Left lung (tissue), 10 donors: ENCODE data around the gene SLC22A7. TPM values are rescaled to one million over a fixed set of nuclear protein-coding genes. Genes with fewer than 3 reads are reported as not detected.
"Not testable (repeated sequence)": the region's sequence is repeated elsewhere in the genome, so short reads cannot be mapped to it uniquely, and the experiment has no call there.

Experiments used
- ATAC-seq: fragments of 200-7000 bp; cut with Tn5 transposase; one replicate; pipeline ENCODE4 v1.9.1; 2020; ENCODE audit warnings: moderate library complexity
- DNase-seq, 4 donors: peaks; one replicate each; pipeline ENCODE4 v3.0.0-alpha.2; 2013 to 2020
- H3K27ac ChIP-seq, 2 donors: fragments of 200-600 bp; sonication (generic) in 1 of 2; one replicate each; pipeline versions ENCODE4 v1.5.0 to v1.8.0; 2020 to 2021
- H3K27me3 ChIP-seq, 2 donors: fragments of 200-600 bp; sonication (generic) in 1 of 2; one replicate each; pipeline versions ENCODE4 v1.5.0 to v1.8.0; 2020 to 2021
- H3K36me3 ChIP-seq, 2 donors: fragments of 200-600 bp; sonication (generic) in 1 of 2; one replicate each; pipeline versions ENCODE4 v1.5.0 to v1.8.0; 2020 to 2021
- H3K4me1 ChIP-seq, 2 donors: fragments of 200-600 bp; one replicate each; pipeline ENCODE4 v1.8.0; 2021
- H3K4me3 ChIP-seq, 2 donors: fragments of 200-600 bp; sonication (generic) in 1 of 2; one replicate each; pipeline versions ENCODE4 v1.5.0 to v1.8.0; 2020 to 2021; ENCODE audit warnings: mild to moderate bottlenecking in 1 of 2
- H3K9me3 ChIP-seq, 2 donors: fragments of 200-600 bp; sonication (generic) in 1 of 2; one replicate each; pipeline versions ENCODE4 v1.5.0 to v1.8.0; 2020 to 2021
- intact Hi-C, 2 donors: fragments of 100-400 bp; cut with DNase I; formaldehyde crosslinking; loops; one replicate each; pipeline versions ENCODE4 v1.11.2 to v1.14.2; 2022
- polyA plus RNA-seq, 6 donors: library from polyadenylated mRNA; unstranded; fragments of 120-200 nt; gene quantifications; one replicate each; pipeline ENCODE4 v1.2.1, GENCODE V29; 2013; ENCODE audit not compliant: insufficient read length in 6 of 6
- total RNA-seq, 2 donors: library from RNA; stranded (reverse); fragmentation: NEBNext Ultra II Directional; extraction: Animal tissue kit (Norgen Biotek cat#: 25700); gene quantifications; one replicate each; pipeline ENCODE4 v1.2.1, GENCODE V29; 2021
- TF ChIP-seq, protein P1 (sequence below), 2 donors: fragments of 200-600 bp; sonication (generic) in 1 of 2; IDR thresholded peaks; one replicate each; pipeline versions ENCODE4 v1.5.0 to v1.8.0; 2021; ENCODE audit warnings: antibody characterized with exemption in 2 of 2
- donor health status: DM: no; HTN: yes; CAD: no.
- donor health status: DM: no; HTN: no; CAD: no.

The SLC22A7 gene
- total and polyA plus RNA-seq, 8 donors: 0.07 to 0.28 (median 0.20) TPM; not detected in 3

DNA sequence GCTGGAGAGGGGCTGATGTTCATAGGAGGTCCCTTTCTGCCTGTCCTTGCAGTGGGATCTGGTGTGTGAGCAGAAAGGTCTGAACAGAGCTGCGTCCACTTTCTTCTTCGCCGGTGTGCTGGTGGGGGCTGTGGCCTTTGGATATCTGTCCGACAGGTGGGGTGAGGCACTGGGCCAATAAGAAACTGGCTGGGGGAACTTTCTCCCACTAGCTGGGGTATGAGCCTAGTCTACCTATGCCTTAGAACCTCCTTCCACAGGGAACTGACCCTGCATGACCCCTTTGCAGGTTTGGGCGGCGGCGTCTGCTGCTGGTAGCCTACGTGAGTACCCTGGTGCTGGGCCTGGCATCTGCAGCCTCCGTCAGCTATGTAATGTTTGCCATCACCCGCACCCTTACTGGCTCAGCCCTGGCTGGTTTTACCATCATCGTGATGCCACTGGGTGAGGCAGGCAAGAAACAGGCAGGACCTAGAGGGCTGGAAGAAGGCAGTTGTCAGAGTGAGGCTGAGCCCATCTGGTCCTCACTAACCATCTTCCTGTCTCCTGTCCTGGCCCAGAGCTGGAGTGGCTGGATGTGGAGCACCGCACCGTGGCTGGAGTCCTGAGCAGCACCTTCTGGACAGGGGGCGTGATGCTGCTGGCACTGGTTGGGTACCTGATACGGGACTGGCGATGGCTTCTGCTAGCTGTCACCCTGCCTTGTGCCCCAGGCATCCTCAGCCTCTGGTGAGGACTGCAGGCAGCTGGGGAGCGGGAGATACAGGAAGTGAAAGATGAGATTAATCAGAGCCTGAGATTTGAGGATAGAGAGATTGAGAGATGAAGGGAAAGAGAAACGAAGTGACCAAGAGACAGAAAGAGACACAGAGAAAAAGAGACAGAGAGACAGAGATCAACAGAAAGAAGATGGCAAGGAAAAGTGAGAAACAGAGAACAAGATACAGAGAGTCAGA lies 1.6 kb downstream of the SLC22A7 start:
- DNase-seq (no peak), ATAC-seq (no peak)
- Histone ChIP-seq H3K9me3 (no peaks in the 10 kb centered on the region), H3K4me1 (no peaks in the 10 kb centered on the region), H3K27ac (no peak overlapping the region), H3K27me3 (peaks cover 0 to 49% of the 10 kb centered on the region in 2 donors), H3K36me3 (no peaks in the 10 kb centered on the region), H3K4me3 (no peak overlapping the region)
- TF ChIP-seq, protein P1, sequence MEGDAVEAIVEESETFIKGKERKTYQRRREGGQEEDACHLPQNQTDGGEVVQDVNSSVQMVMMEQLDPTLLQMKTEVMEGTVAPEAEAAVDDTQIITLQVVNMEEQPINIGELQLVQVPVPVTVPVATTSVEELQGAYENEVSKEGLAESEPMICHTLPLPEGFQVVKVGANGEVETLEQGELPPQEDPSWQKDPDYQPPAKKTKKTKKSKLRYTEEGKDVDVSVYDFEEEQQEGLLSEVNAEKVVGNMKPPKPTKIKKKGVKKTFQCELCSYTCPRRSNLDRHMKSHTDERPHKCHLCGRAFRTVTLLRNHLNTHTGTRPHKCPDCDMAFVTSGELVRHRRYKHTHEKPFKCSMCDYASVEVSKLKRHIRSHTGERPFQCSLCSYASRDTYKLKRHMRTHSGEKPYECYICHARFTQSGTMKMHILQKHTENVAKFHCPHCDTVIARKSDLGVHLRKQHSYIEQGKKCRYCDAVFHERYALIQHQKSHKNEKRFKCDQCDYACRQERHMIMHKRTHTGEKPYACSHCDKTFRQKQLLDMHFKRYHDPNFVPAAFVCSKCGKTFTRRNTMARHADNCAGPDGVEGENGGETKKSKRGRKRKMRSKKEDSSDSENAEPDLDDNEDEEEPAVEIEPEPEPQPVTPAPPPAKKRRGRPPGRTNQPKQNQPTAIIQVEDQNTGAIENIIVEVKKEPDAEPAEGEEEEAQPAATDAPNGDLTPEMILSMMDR (IDR thresholded peaks at IDR 0.05): no peak
- intact Hi-C loops: no loop called here

DNA sequence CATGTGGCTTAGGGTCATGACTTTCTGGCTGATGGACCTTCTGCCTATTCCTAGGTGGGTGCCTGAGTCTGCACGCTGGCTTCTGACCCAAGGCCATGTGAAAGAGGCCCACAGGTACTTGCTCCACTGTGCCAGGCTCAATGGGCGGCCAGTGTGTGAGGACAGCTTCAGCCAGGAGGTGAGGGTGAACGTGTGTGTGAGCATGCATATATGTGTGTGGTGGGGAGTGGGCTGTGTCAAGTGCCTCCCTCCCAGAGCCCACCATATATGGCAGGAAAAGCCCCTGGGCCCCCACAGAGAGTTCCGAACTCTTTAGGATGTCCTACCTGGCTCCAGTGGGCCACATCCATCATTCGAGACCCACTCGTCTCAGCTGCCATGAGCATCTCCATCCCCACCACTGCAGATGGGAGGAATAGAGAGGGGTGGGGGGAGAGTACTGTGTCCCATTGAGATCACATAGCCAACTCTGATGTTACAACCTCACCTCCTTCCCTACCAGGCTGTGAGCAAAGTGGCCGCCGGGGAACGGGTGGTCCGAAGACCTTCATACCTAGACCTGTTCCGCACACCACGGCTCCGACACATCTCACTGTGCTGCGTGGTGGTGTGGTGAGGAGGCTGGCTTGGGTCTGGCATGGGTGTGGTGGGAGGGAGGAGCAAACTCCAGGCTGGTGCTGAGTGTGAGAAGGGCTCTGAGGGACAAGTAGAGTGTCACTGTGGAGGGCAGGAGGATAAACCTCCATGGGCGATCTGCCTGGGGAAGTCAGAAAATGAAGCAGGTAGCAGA lies 3.2 kb downstream of the SLC22A7 start:
- Histone ChIP-seq H3K4me3 (no peak overlapping the region), H3K4me1 (no peaks in the 10 kb centered on the region), H3K27ac (no peak overlapping the region), H3K27me3 (peaks cover 0 to 49% of the 10 kb centered on the region in 2 donors), H3K36me3 (no peaks in the 10 kb centered on the region), H3K9me3 (no peaks in the 10 kb centered on the region)
- intact Hi-C loops: no loop called here
- DNase-seq (no peak), ATAC-seq (no peak)
- TF ChIP-seq, protein P1 (IDR thresholded peaks at IDR 0.05): no peak

DNA sequence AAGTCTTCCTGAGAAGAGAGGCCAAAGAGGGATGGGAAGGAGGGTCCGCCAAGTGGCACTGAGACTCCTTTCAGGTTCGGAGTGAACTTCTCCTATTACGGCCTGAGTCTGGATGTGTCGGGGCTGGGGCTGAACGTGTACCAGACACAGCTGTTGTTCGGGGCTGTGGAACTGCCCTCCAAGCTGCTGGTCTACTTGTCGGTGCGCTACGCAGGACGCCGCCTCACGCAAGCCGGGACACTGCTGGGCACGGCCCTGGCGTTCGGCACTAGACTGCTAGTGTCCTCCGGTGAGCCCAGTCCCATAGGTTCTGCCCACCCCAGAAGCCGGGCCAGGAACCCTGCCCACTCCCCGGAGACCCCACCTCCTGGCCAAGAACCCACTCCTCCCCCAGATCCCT lies 4.1 kb downstream of the SLC22A7 start:
- H3K27ac ChIP-seq: no peak overlapping the region
- TF ChIP-seq, protein P1 (IDR thresholded peaks at IDR 0.05): no peak
- ATAC-seq (no peak), DNase-seq (no peak)
- intact Hi-C loops: no loop called here
- H3K4me1 ChIP-seq: no peaks in the 10 kb centered on the region
- H3K27me3 ChIP-seq: peaks cover 0 to 42% of the 10 kb centered on the region in 2 donors
- H3K4me3 ChIP-seq: no peak overlapping the region
- no peaks in the 10 kb centered on the region for H3K36me3 ChIP-seq
- H3K9me3 ChIP-seq: no peaks in the 10 kb centered on the region

DNA sequence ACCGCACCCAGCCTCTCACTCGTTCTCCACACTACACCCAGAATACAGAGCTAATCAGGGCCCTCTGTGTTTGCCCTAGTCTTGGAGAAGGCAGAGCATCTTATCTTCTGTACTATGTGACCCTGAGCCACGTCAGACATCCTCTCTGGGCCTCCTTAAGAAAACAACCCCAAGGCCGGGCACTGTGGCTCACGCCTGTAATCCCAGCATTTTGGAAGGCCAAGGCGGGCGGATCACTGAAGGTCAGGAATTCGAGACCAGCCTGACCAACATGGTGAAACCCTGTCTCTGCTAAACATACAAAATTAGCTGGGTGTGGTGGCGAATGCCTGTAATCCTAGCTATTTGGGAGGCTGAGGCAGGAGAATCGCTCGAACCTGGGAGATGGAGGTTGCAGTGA lies 4.9 kb downstream of the SLC22A7 start:
- H3K4me1 ChIP-seq, H3K27ac ChIP-seq, H3K36me3 ChIP-seq, intact Hi-C loops, ATAC-seq, H3K4me3 ChIP-seq, DNase-seq, H3K9me3 ChIP-seq: not testable (repeated sequence)
- peaks cover 0 to 45% of the 10 kb centered on the region in 2 donors for H3K27me3 ChIP-seq

DNA sequence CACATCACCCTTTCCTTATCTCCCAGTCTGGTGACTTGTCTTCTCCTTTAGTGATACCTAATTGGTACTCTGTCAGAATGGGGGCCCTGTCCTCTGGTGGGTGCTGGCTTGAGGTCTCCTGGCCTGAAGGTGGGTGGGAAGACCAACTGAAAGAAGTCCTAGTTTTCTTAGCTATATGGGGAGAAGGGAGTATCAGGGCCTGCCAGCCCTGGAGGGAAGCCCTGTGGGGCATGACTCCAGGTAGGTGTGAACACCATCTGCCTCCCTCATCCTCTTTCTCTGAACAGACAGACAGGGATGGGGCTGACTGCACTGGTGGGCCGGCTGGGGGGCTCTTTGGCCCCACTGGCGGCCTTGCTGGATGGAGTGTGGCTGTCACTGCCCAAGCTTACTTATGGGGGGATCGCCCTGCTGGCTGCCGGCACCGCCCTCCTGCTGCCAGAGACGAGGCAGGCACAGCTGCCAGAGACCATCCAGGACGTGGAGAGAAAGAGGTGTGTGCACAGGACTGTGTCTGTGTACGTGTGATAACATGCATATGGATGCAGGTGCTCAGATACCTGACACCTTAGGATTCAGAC lies 5.8 kb downstream of the SLC22A7 start:
- Histone ChIP-seq H3K36me3 (no peaks in the 10 kb centered on the region), H3K27me3 (peaks cover 0 to 45% of the 10 kb centered on the region in 2 donors), H3K9me3 (no peaks in the 10 kb centered on the region), H3K4me3 (no peak overlapping the region), H3K27ac (no peak overlapping the region), H3K4me1 (peaks cover 0 to 8% of the 10 kb centered on the region in 2 donors)
- DNase-seq (no peak), ATAC-seq (no peak)
- intact Hi-C loops: no loop called here
- TF ChIP-seq, protein P1 (IDR thresholded peaks at IDR 0.05): no peak
